Lower lobe of right lung (tissue), 2 donors: ENCODE results near the gene TMOD3. TPM values are rescaled to one million over a fixed set of nuclear protein-coding genes. Genes with fewer than 3 reads are reported as not detected.

ENCODE experiments used
- ATAC-seq, 2 donors: fragments of 200-7000 bp; cut with Tn5 transposase; one replicate each; pipeline ENCODE4 v1.9.1; 2020 to 2022; ENCODE audit warnings: mild to moderate bottlenecking in 2 of 2, moderate library complexity in 2 of 2
- DNase-seq: peaks from one replicate; pipeline ENCODE4 v3.0.0-alpha.2; 2020
- H3K27ac ChIP-seq: fragments of 200-600 bp; one replicate; pipeline ENCODE4 v1.8.0; 2022
- H3K27me3 ChIP-seq: fragments of 200-600 bp; one replicate; pipeline ENCODE4 v1.8.0; 2022; ENCODE audit warnings: low read depth
- H3K36me3 ChIP-seq: fragments of 200-600 bp; one replicate; pipeline ENCODE4 v1.8.0; 2022; ENCODE audit warnings: mild to moderate bottlenecking
- H3K4me1 ChIP-seq: fragments of 200-600 bp; one replicate; pipeline ENCODE4 v1.8.0; 2022
- H3K4me3 ChIP-seq: fragments of 200-600 bp; one replicate; pipeline ENCODE4 v1.8.0; 2022; ENCODE audit warnings: mild to moderate bottlenecking
- H3K9me3 ChIP-seq: fragments of 200-600 bp; one replicate; pipeline ENCODE4 v1.8.0; 2022
- CTCF ChIP-seq: fragments of 200-600 bp; IDR thresholded peaks from one replicate; pipeline ENCODE4 v1.8.0; 2022; ENCODE audit warnings: antibody characterized with exemption, mild to moderate bottlenecking
- intact Hi-C: fragments of 100-400 bp; cut with DNase I; formaldehyde crosslinking; loops from one replicate; pipeline ENCODE4 v1.11.0; 2022
- total RNA-seq: library from RNA; stranded (reverse); fragmentation: NEBNext Ultra II Directional; extraction: Animal tissue kit (Norgen Biotek cat#: 25700); gene quantifications from one replicate; pipeline ENCODE4 v1.2.1, GENCODE V29; 2021
- donor health status: DM: no; HTN: yes; CAD: no; lungs with severe emphysema.

The TMOD3 gene
- total RNA-seq, 1 donor from 2014 or later, result 73.7 TPM

- Histone ChIP-seq H3K36me3 (peaks cover 20% of the 10 kb centered on the region), H3K9me3 (no peaks in the 10 kb centered on the region), H3K4me1 (no peaks in the 10 kb centered on the region), H3K27ac (no peak overlapping the region), H3K4me3 (no peak overlapping the region), H3K27me3 (no peaks in the 10 kb centered on the region)
- intact Hi-C loops, result no loop called here
- no peak for TF ChIP-seq CTCF
- DNase-seq, result no peak
- no peak for ATAC-seq
Measured at GRCh38 chr15:51802593-51802992, 26.9 kb upstream of the TMOD3 start.

- intact Hi-C loops, result no loop called here
- H3K36me3 ChIP-seq, result peaks cover 25% of the 10 kb centered on the region
- H3K4me3 ChIP-seq, result no peak overlapping the region
- ATAC-seq (no peak), DNase-seq (no peak)
- H3K27me3 ChIP-seq, result no peaks in the 10 kb centered on the region
- H3K27ac ChIP-seq, result no peak overlapping the region
- no peaks in the 10 kb centered on the region for H3K4me1 ChIP-seq
- TF ChIP-seq CTCF, result no peak
- H3K9me3 ChIP-seq, result no peaks in the 10 kb centered on the region
Measured at GRCh38 chr15:51803965-51804364, 25.5 kb upstream of the TMOD3 start.

- H3K4me1 ChIP-seq, result no peaks in the 10 kb centered on the region
- intact Hi-C loops, result no loop called here
- H3K9me3 ChIP-seq, result no peaks in the 10 kb centered on the region
- H3K36me3 ChIP-seq, result peaks cover 20% of the 10 kb centered on the region
- DNase-seq, result no peak
- no peak for TF ChIP-seq CTCF
- no peaks in the 10 kb centered on the region for H3K27me3 ChIP-seq
- no peak for ATAC-seq
- H3K4me3 ChIP-seq, result no peak overlapping the region
- no peak overlapping the region for H3K27ac ChIP-seq
Measured at GRCh38 chr15:51806123-51806522, 23.3 kb upstream of the TMOD3 start.

- Histone ChIP-seq H3K27ac (no peak overlapping the region), H3K4me1 (no peaks in the 10 kb centered on the region), H3K36me3 (peaks cover 20% of the 10 kb centered on the region), H3K9me3 (no peaks in the 10 kb centered on the region), H3K27me3 (no peaks in the 10 kb centered on the region), H3K4me3 (no peak overlapping the region)
- no peak for TF ChIP-seq CTCF
- intact Hi-C loops, result no loop called here
- ATAC-seq (no peak), DNase-seq (no peak)
Measured at GRCh38 chr15:51809457-51809856, 20.0 kb upstream of the TMOD3 start.

- ATAC-seq (no peak), DNase-seq (no peak)
Measured at GRCh38 chr15:51812598-51812997, 16.9 kb upstream of the TMOD3 start.

More at GRCh38 chr15:51812598-51812997, 16.9 kb upstream of the TMOD3 start:
- Histone ChIP-seq H3K27ac (no peak overlapping the region), H3K9me3 (no peaks in the 10 kb centered on the region), H3K4me1 (peaks cover 8% of the 10 kb centered on the region), H3K36me3 (peaks cover 9% of the 10 kb centered on the region), H3K27me3 (no peaks in the 10 kb centered on the region), H3K4me3 (no peak overlapping the region)
- intact Hi-C loops, result no loop called here
- no peak for TF ChIP-seq CTCF
